ENCODE data around the gene PPARGC1A. TPM values are rescaled to one million over a fixed set of nuclear protein-coding genes. Genes with fewer than 3 reads are reported as not detected.

The PPARGC1A gene
- total RNA-seq, 2 donors from 2014 or later = 8.9 to 10.2 TPM

- no peaks in the 10 kb centered on the region for H3K36me3 ChIP-seq (ENCODE audit: control insufficient read depth, insufficient read depth, low read length)
- H3K4me3 ChIP-seq (ENCODE audit: low read length) = no peak overlapping the region
- H3K9ac ChIP-seq (ENCODE audit: extremely low read depth, low read length, poor library complexity, severe bottlenecking) = no peak overlapping the region
- no peak overlapping the region for H3K4me3 Mint-ChIP-seq
- no peaks in the 10 kb centered on the region for H3K9me3 ChIP-seq (ENCODE audit: control insufficient read depth, low read length)
- peaks cover 3% of the 10 kb centered on the region for H3K4me1 ChIP-seq (ENCODE audit: control insufficient read depth, insufficient read depth, low read length)
- no peak for DNase-seq
- H3K27ac Mint-ChIP-seq = no peak overlapping the region
- H3K27ac ChIP-seq (ENCODE audit: low read depth, low read length) = no peak overlapping the region
- peaks cover 7% of the 10 kb centered on the region for H3K4me1 Mint-ChIP-seq
- H3K36me3 Mint-ChIP-seq (ENCODE audit: low read depth) = no peaks in the 10 kb centered on the region
- H3K9me3 Mint-ChIP-seq = no peaks in the 10 kb centered on the region
- WGBS, 2 experiments (ENCODE audit: insufficient coverage in 1 of 2, insufficient read length in 1 of 2) = 92 to 94% methylated on average over 6 to 7 of the region's 7 CpGs
- no peaks in the 10 kb centered on the region for H3K27me3 ChIP-seq (ENCODE audit: control insufficient read depth, insufficient read depth, low read length, poor library complexity, severe bottlenecking)
- H3K27me3 Mint-ChIP-seq (ENCODE audit: insufficient read depth) = no peaks in the 10 kb centered on the region
- TF ChIP-seq CTCF (conservative IDR thresholded peaks at IDR 0.05) = no peak
Measured at GRCh38 chr4:23903859-23904438, 14.1 kb upstream of the PPARGC1A start.

GRCh38 chr4:23902222-23902804, 12.5 kb upstream of the PPARGC1A start:
- no peak overlapping the region for H3K4me3 ChIP-seq (ENCODE audit: low read length)
- peaks cover 16% of the 10 kb centered on the region for H3K4me1 Mint-ChIP-seq
- no peaks in the 10 kb centered on the region for H3K27me3 Mint-ChIP-seq (ENCODE audit: insufficient read depth)
- peaks cover 3% of the 10 kb centered on the region for H3K4me1 ChIP-seq (ENCODE audit: control insufficient read depth, insufficient read depth, low read length)
- 88 to 94% methylated on average over 1 to 3 of the region's 4 CpGs for whole genome bisulfite sequencing, 2 experiments (ENCODE audit: insufficient coverage in 1 of 2, insufficient read length in 1 of 2)
- H3K27ac Mint-ChIP-seq = no peak overlapping the region
- H3K9me3 Mint-ChIP-seq = no peaks in the 10 kb centered on the region
- no peaks in the 10 kb centered on the region for H3K27me3 ChIP-seq (ENCODE audit: control insufficient read depth, insufficient read depth, low read length, poor library complexity, severe bottlenecking)
- no peaks in the 10 kb centered on the region for H3K9me3 ChIP-seq (ENCODE audit: control insufficient read depth, low read length)
- no peak overlapping the region for H3K4me3 Mint-ChIP-seq
- no peaks in the 10 kb centered on the region for H3K36me3 Mint-ChIP-seq (ENCODE audit: low read depth)
- H3K27ac ChIP-seq (ENCODE audit: low read depth, low read length) = no peak overlapping the region
- TF ChIP-seq CTCF (conservative IDR thresholded peaks at IDR 0.05) = peak; percentile 64
- H3K36me3 ChIP-seq (ENCODE audit: control insufficient read depth, insufficient read depth, low read length) = no peaks in the 10 kb centered on the region
- DNase-seq = no peak
- H3K9ac ChIP-seq (ENCODE audit: extremely low read depth, low read length, poor library complexity, severe bottlenecking) = no peak overlapping the region

- Histone ChIP-seq H3K4me1 (ENCODE audit: control insufficient read depth, insufficient read depth, low read length) (peaks cover under 1% of the 10 kb centered on the region), H3K27ac (ENCODE audit: low read depth, low read length) (no peak overlapping the region), H3K9ac (ENCODE audit: extremely low read depth, low read length, poor library complexity, severe bottlenecking) (no peak overlapping the region), H3K36me3 (ENCODE audit: control insufficient read depth, insufficient read depth, low read length) (no peaks in the 10 kb centered on the region), H3K4me3 (ENCODE audit: low read length) (no peak overlapping the region), H3K9me3 (ENCODE audit: control insufficient read depth, low read length) (no peaks in the 10 kb centered on the region), H3K27me3 (ENCODE audit: control insufficient read depth, insufficient read depth, low read length, poor library complexity, severe bottlenecking) (no peaks in the 10 kb centered on the region)
- DNase-seq = no peak
- Mint-ChIP-seq H3K4me1 (peaks cover 16% of the 10 kb centered on the region), H3K27me3 (ENCODE audit: insufficient read depth) (no peaks in the 10 kb centered on the region), H3K4me3 (no peak overlapping the region), H3K36me3 (ENCODE audit: low read depth) (no peaks in the 10 kb centered on the region), H3K9me3 (no peaks in the 10 kb centered on the region), H3K27ac (no peak overlapping the region)
- 94 to 100% methylated on average over 5 to 6 of the region's 6 CpGs for WGBS, 2 experiments (ENCODE audit: insufficient coverage in 1 of 2, insufficient read length in 1 of 2)
- no peak for TF ChIP-seq CTCF (conservative IDR thresholded peaks at IDR 0.05)
Measured at GRCh38 chr4:23900636-23901035, 10.8 kb upstream of the PPARGC1A start.

All from endodermal cell (in vitro differentiated cells).